Measurements from ENCODE around the gene CCDC87. TPM values are rescaled to one million over a fixed set of nuclear protein-coding genes. Genes with fewer than 3 reads are reported as not detected.

Gene CCDC87
- total and polyA plus RNA-seq, 2 of the 8 experiments (the other 6 are each of a cell fraction or from before 2014, with no cell fraction given): 0.32 to 0.99 TPM

- Histone ChIP-seq H3K9ac (replicated peaks in 1 of 4; ENCODE audit: extremely low read depth in 1 of 4, low read depth in 3 of 4, low read length in 3 of 4) (no peak overlapping the region), H4K91ac (replicated peaks; ENCODE audit: insufficient read length, low read length) (no peak overlapping the region), H4K5ac (ENCODE audit: insufficient read length, low read depth, low read length) (no peak overlapping the region), H3K18ac (ENCODE audit: extremely low read depth, low read length) (no peak overlapping the region), H3K14ac (ENCODE audit: insufficient read length) (no peak overlapping the region), H4K20me1 (replicated peaks in 1 of 2; ENCODE audit: control insufficient read depth in 1 of 2, insufficient read depth in 2 of 2, low read length in 2 of 2) (peaks cover 0 to 2% of the 10 kb centered on the region in 2 experiments), H3K23me2 (ENCODE audit: low read depth, low read length) (no peaks in the 10 kb centered on the region), H3K36me3 (ENCODE audit: control insufficient read depth in 2 of 4, insufficient read depth in 4 of 4, low read length in 3 of 4) (peaks cover 19 to 51% (median 45%) of the 10 kb centered on the region in 4 experiments), H3K4me1 (replicated peaks in 1 of 4; ENCODE audit: control insufficient read depth in 3 of 4, insufficient read depth in 4 of 4, low read length in 3 of 4) (peaks cover 0 to 2% (median 0%) of the 10 kb centered on the region in 4 experiments; a peak in 1 of 7 replicates), H3K4ac (replicated peaks; ENCODE audit: insufficient read length, low read depth, low read length) (no peak overlapping the region), H4K8ac (ENCODE audit: extremely low read depth, insufficient read depth, low read length) (no peak overlapping the region; the same call in 1 of the 2 replicates), H3K56ac (replicated peaks; ENCODE audit: insufficient read length, low read depth, low read length) (no peak overlapping the region), H2BK120ac (replicated peaks; ENCODE audit: low read depth, low read length) (no peak overlapping the region), H3K4me3 (ENCODE audit: extremely low read depth in 1 of 4, insufficient read depth in 2 of 4, low read depth in 3 of 4, low read length in 4 of 4) (no peak overlapping the region), H3K79me1 (ENCODE audit: low read depth, low read length) (no peaks in the 10 kb centered on the region), H3K79me2 (ENCODE audit: control insufficient read depth in 1 of 2, insufficient read depth in 2 of 2, low read length in 2 of 2) (no peaks in the 10 kb centered on the region), H3K4me2 (ENCODE audit: insufficient read depth in 1 of 2, low read depth in 2 of 2, low read length in 2 of 2) (no peak overlapping the region), H2BK20ac (ENCODE audit: low read length) (no peak overlapping the region), H2BK15ac (ENCODE audit: low read length) (no peak overlapping the region), H2BK12ac (ENCODE audit: low read depth, low read length) (no peak overlapping the region), H3K9me3 (ENCODE audit: insufficient read depth in 2 of 2, low read depth in 1 of 2, low read length in 1 of 2) (no peaks in the 10 kb centered on the region), H2AFZ (ENCODE audit: low read length) (no peak overlapping the region), H2AK5ac (ENCODE audit: low read depth, low read length) (no peak overlapping the region), H2BK5ac (ENCODE audit: low read depth, low read length) (no peak overlapping the region), H3K27me3 (replicated peaks in 1 of 4; ENCODE audit: control insufficient read depth in 3 of 4, extremely low read depth in 1 of 4, insufficient read depth in 3 of 4, low read length in 3 of 4) (no peaks in the 10 kb centered on the region), H3K27ac (ENCODE audit: low read depth, low read length) (no peak overlapping the region), H3K23ac (ENCODE audit: insufficient read length) (no peak overlapping the region)
- DNase-seq (ENCODE audit: low read depth in 1 of 2, low spot score in 2 of 2) (no peak), FAIRE-seq (no peak)
- ChIA-PET CTCF (ENCODE audit: partially characterized antibody) (interaction anchor here (0.6 to 3.5 kb wide), 16 partner anchors 9 to 576 kb away, joined by 3 to 12 read pairs (median 3); partner anchors contain the start of genes ACTN3, RBM4B and ZDHHC24), POLR2A (ENCODE audit: partially characterized antibody) (interaction anchor here (0.9 to 7.4 kb wide), 9 partner anchors 8 to 116 kb away, joined by 3 to 54 read pairs (median 3); partner anchors contain the start of genes ACTN3, RBM14, RBM4B and ZDHHC24)
- WGBS, 2 experiments (ENCODE audit: extremely low coverage in 1 of 2, insufficient coverage in 1 of 2, insufficient read length in 1 of 2, insufficient replicate concordance in 2 of 2, low coverage in 1 of 2, low lambda C conversion rate in 2 of 2, missing lambda C conversion rate in 1 of 2): 96% methylated on average over 14 of the region's 14 CpGs; no CpG with 5 or more reads in 1 of the 2 experiments
- TF ChIP-seq RFX5 (IDR thresholded peaks at IDR 0.05; ENCODE audit: borderline replicate concordance, low read depth, low read length) (no peak), YY1 (IDR thresholded peaks at IDR 0.05; ENCODE audit: low read depth, low read length) (no peak), CHD1 (IDR thresholded peaks at IDR 0.05; ENCODE audit: low read depth, low read length) (no peak), BACH1 (IDR thresholded peaks at IDR 0.05; ENCODE audit: low read length) (no peak), NRF1 (IDR thresholded peaks at IDR 0.05; ENCODE audit: low read depth, low read length) (no peak), ATF2 (IDR thresholded peaks at IDR 0.05; ENCODE audit: low read length) (no peak), RNF2 (IDR thresholded peaks at IDR 0.05; ENCODE audit: borderline replicate concordance, low read depth, low read length, missing control alignments, poor library complexity, severe bottlenecking) (no peak), CEBPB (IDR thresholded peaks at IDR 0.05; ENCODE audit: low read depth, low read length) (no peak), NANOG (IDR thresholded peaks at IDR 0.05; ENCODE audit: insufficient read depth, low read depth, low read length, poor library complexity, severe bottlenecking) (no peak), MAFK (IDR thresholded peaks at IDR 0.05; ENCODE audit: low read depth, low read length) (no peak)
These were observed 31.5 kb downstream of the CCDC87 start for GRCh38 chr11:66561178-66561974.
